GM18502 (cell line): ENCODE measurements around the gene MAPK10.
"Not testable (repeated sequence)": the region's sequence is repeated elsewhere in the genome, so short reads cannot be mapped to it uniquely, and the experiment has no call there.

Experiments used
- ATAC-seq: cut with Tn5 transposase; IDR thresholded peaks from one replicate; pipeline ENCODE4 v1.9.1; 2021; ENCODE audit warnings: mild to moderate bottlenecking; ENCODE audit not compliant: unreplicated experiment, poor library complexity

Gene MAPK10

GRCh38 chr4:86054286-86055032 lies 305.4 kb downstream of the MAPK10 start:
- ATAC-seq = no peak

GRCh38 chr4:86050496-86050895 lies 309.4 kb downstream of the MAPK10 start:
- no peak for ATAC-seq

GRCh38 chr4:86048426-86048825 lies 311.4 kb downstream of the MAPK10 start:
- no peak for ATAC-seq

- ATAC-seq = no peak
These were observed 315.3 kb downstream of the MAPK10 start for GRCh38 chr4:86044593-86044985.

- no peak for ATAC-seq
These were observed 315.9 kb downstream of the MAPK10 start for GRCh38 chr4:86043755-86044592.

- no peak for ATAC-seq
These were observed 321.8 kb downstream of the MAPK10 start for GRCh38 chr4:86038037-86038436.

GRCh38 chr4:86036736-86037135 lies 323.1 kb downstream of the MAPK10 start:
- ATAC-seq = no peak

GRCh38 chr4:86035688-86036087 lies 324.2 kb downstream of the MAPK10 start:
- ATAC-seq = no peak

GRCh38 chr4:86034616-86035015 lies 325.2 kb downstream of the MAPK10 start:
- no peak for ATAC-seq

- no peak for ATAC-seq
These were observed 326.7 kb downstream of the MAPK10 start for GRCh38 chr4:86033171-86033570.

GRCh38 chr4:86032476-86033022 lies 327.3 kb downstream of the MAPK10 start:
- no peak for ATAC-seq

GRCh38 chr4:86031927-86032326 lies 327.9 kb downstream of the MAPK10 start:
- ATAC-seq = no peak

GRCh38 chr4:86026720-86027119 lies 333.1 kb downstream of the MAPK10 start:
- no peak for ATAC-seq

- ATAC-seq = not testable (repeated sequence)
These were observed 338.2 kb downstream of the MAPK10 start for GRCh38 chr4:86021671-86022070.

- ATAC-seq = no peak
These were observed 339.9 kb downstream of the MAPK10 start for GRCh38 chr4:86019906-86020305.

GRCh38 chr4:86019362-86019761 lies 340.5 kb downstream of the MAPK10 start:
- ATAC-seq = no peak

GRCh38 chr4:86015412-86016350 lies 344.2 kb downstream of the MAPK10 start:
- ATAC-seq = no peak

GRCh38 chr4:86014599-86014998 lies 345.3 kb downstream of the MAPK10 start:
- ATAC-seq = peak; percentile 94

GRCh38 chr4:86013621-86014020 lies 346.2 kb downstream of the MAPK10 start:
- no peak for ATAC-seq

- ATAC-seq = no peak
These were observed 348.7 kb downstream of the MAPK10 start for GRCh38 chr4:86011117-86011516.
